Spleen (tissue), 7 donors: ENCODE results near the gene RNASE13.
A peak's percentile ranks its signal among the peaks of the same experiment; 100 is the strongest.

Source experiments
- POLR2A ChIP-seq, 3 donors: fragments of 450-650 bp; IDR thresholded peaks; one replicate each; pipeline ENCODE4 v1.5.1; 2017; ENCODE audit warnings: antibody characterized with exemption in 3 of 3, mild to moderate bottlenecking in 1 of 3
- POLR2AphosphoS5 ChIP-seq, 3 donors: sonication (generic); formaldehyde crosslinking; IDR thresholded peaks; one replicate each; pipeline ENCODE4 v1.5.1; 2017; ENCODE audit warnings: antibody characterized with exemption in 3 of 3
- TF ChIP-seq, protein P1 (sequence below), 11 experiments: fragments of 200-600 bp in 7 of 11; fragments of 450-650 bp in 4 of 11; sonication (generic) in 4 of 11; IDR thresholded peaks in 8 of 11; conservative IDR thresholded peaks in 3 of 11; 1 replicate in 7 of 11; 2 replicates in 4 of 11; pipeline versions ENCODE4 v1.4.0 to v1.8.0; 2016 to 2021; ENCODE audit warnings: antibody characterized with exemption in 11 of 11, inconsistent platforms in 4 of 11, mild to moderate bottlenecking in 1 of 11
- donor health status: DM: no; HTN: no; CAD: no; lungs with moderate emphysema.
- donor health status: DM: no; HTN: no; CAD: no.
- donor health status: DM: no; HTN: no; CAD: no.

DNA sequence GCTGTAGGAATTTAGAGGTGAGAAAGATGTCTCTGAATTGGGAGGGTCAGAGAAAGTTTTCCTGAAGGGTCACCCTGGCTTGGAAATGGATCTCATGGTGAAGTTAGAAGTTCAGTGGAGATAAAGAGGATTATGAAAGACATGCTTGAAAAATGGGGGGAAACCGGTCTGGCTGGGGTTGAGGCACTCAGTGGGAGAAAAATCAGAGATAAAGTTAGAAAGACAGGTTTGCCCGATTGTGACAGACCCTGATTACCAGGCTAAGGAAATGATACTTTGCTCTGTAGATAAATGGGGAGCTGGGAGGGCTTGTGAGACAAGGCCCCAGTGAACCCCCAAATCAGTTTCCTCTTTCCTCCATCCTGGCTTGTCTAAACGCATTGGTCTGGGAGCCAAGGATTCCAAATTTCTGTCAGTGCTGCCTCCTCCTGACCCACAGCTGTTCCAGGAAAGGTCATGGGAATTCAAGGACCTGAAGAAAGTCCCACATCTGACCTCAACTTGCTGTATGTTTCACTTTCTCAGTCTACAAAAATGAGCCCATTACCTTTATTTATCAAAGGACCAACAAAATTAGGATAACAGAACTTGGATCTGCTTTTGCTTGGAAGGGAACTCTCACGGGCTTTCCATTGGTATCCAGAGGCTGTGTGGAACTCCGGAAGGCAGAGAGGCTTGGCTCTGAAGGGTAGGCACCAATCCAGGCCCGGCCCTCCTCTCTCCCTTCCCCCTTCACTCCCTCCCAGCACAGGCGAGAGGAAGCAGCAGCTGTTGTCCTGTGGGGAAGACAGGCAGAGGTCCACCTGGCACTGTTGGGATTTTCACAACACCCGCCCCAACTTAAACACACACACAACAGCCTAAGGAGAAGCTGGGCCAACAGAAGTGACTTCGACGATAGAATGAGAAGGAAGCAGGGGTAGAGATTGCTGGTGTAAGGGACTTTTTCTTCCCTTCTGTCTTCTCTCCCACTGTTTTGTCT lies 4.1 kb upstream of the RNASE13 start:
- TF ChIP-seq, protein P1, sequence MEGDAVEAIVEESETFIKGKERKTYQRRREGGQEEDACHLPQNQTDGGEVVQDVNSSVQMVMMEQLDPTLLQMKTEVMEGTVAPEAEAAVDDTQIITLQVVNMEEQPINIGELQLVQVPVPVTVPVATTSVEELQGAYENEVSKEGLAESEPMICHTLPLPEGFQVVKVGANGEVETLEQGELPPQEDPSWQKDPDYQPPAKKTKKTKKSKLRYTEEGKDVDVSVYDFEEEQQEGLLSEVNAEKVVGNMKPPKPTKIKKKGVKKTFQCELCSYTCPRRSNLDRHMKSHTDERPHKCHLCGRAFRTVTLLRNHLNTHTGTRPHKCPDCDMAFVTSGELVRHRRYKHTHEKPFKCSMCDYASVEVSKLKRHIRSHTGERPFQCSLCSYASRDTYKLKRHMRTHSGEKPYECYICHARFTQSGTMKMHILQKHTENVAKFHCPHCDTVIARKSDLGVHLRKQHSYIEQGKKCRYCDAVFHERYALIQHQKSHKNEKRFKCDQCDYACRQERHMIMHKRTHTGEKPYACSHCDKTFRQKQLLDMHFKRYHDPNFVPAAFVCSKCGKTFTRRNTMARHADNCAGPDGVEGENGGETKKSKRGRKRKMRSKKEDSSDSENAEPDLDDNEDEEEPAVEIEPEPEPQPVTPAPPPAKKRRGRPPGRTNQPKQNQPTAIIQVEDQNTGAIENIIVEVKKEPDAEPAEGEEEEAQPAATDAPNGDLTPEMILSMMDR (IDR thresholded peaks at IDR 0.05 in 8 of 11, conservative IDR thresholded peaks at IDR 0.05 in 3 of 11) = no peak
- TF ChIP-seq POLR2AphosphoS5 (IDR thresholded peaks at IDR 0.05) = peak in 2 of 3 donors; percentile 60 to 71
- no peak for TF ChIP-seq POLR2A (IDR thresholded peaks at IDR 0.05)
